Skeletal muscle satellite cell (primary cell): ENCODE measurements around the gene DGCR2.
"Not testable (repeated sequence)": the region's sequence is repeated elsewhere in the genome, so short reads cannot be mapped to it uniquely, and the experiment has no call there.

Experiments
- H3K27me3 ChIP-seq: 2 replicates; pipeline ENCODE4 v1.7.0; 2013; ENCODE audit warnings: low read length; ENCODE audit not compliant: control insufficient read depth, insufficient read depth
- H3K36me3 ChIP-seq: 2 replicates; pipeline ENCODE4 v1.7.0; 2013; ENCODE audit warnings: mild to moderate bottlenecking, control low read depth, low read length; ENCODE audit not compliant: insufficient read depth
- H3K4me1 ChIP-seq: 2 replicates; pipeline ENCODE4 v1.7.0; 2013; ENCODE audit warnings: low read length; ENCODE audit not compliant: control insufficient read depth, insufficient read depth
- H3K4me2 ChIP-seq: 2 replicates; pipeline ENCODE4 v1.7.0; 2013; ENCODE audit warnings: mild to moderate bottlenecking, low read length
- H3K4me3 ChIP-seq: 2 replicates; pipeline ENCODE4 v1.7.0; 2013; ENCODE audit warnings: low read length
- H3K9ac ChIP-seq: 2 replicates; pipeline ENCODE4 v1.7.0; 2013; ENCODE audit warnings: mild to moderate bottlenecking, low read depth, low read length, moderate library complexity
- H3K9me3 ChIP-seq: replicated peaks from 2 replicates; pipeline ENCODE4 v1.7.0; 2013; ENCODE audit warnings: mild to moderate bottlenecking, control low read depth, low read length

Gene DGCR2

GRCh38 chr22:19039796-19040280 lies 82.4 kb downstream of the DGCR2 start:
- Histone ChIP-seq H3K9ac (no peak overlapping the region), H3K27me3 (no peaks in the 10 kb centered on the region), H3K9me3 (no peaks in the 10 kb centered on the region), H3K36me3 (peaks cover 41% of the 10 kb centered on the region), H3K4me1 (peaks cover 10% of the 10 kb centered on the region), H3K4me2 (no peak overlapping the region), H3K4me3 (no peak overlapping the region)

GRCh38 chr22:19039448-19039780 lies 82.8 kb downstream of the DGCR2 start:
- Histone ChIP-seq H3K9ac (no peak overlapping the region), H3K4me3 (no peak overlapping the region), H3K4me1 (peaks cover 10% of the 10 kb centered on the region), H3K9me3 (no peaks in the 10 kb centered on the region), H3K36me3 (peaks cover 38% of the 10 kb centered on the region), H3K27me3 (no peaks in the 10 kb centered on the region), H3K4me2 (no peak overlapping the region)

- H3K4me3 ChIP-seq = no peak overlapping the region
- peaks cover 7% of the 10 kb centered on the region for H3K4me1 ChIP-seq
- H3K27me3 ChIP-seq = no peaks in the 10 kb centered on the region
- H3K9ac ChIP-seq = no peak overlapping the region
- H3K4me2 ChIP-seq = no peak overlapping the region
- H3K9me3 ChIP-seq = no peaks in the 10 kb centered on the region
- H3K36me3 ChIP-seq = peaks cover 34% of the 10 kb centered on the region
These were observed 83.3 kb downstream of the DGCR2 start for GRCh38 chr22:19038728-19039447.

- peaks cover 34% of the 10 kb centered on the region for H3K36me3 ChIP-seq
- H3K9me3 ChIP-seq = no peaks in the 10 kb centered on the region
- no peaks in the 10 kb centered on the region for H3K4me1 ChIP-seq
- H3K4me3 ChIP-seq = no peak overlapping the region
- H3K27me3 ChIP-seq = no peaks in the 10 kb centered on the region
- H3K4me2 ChIP-seq = no peak overlapping the region
- H3K9ac ChIP-seq = no peak overlapping the region
These were observed 84.1 kb downstream of the DGCR2 start for GRCh38 chr22:19038164-19038546.

- Histone ChIP-seq H3K9ac (no peak overlapping the region), H3K36me3 (peaks cover 29% of the 10 kb centered on the region), H3K4me1 (no peaks in the 10 kb centered on the region), H3K9me3 (no peaks in the 10 kb centered on the region), H3K4me3 (no peak overlapping the region), H3K4me2 (no peak overlapping the region), H3K27me3 (no peaks in the 10 kb centered on the region)
These were observed 84.7 kb downstream of the DGCR2 start for GRCh38 chr22:19037282-19038163.

- Histone ChIP-seq H3K4me3 (no peak overlapping the region), H3K36me3 (peaks cover 24% of the 10 kb centered on the region), H3K4me2 (no peak overlapping the region), H3K9ac (no peak overlapping the region), H3K9me3 (no peaks in the 10 kb centered on the region), H3K4me1 (no peaks in the 10 kb centered on the region), H3K27me3 (no peaks in the 10 kb centered on the region)
These were observed 85.5 kb downstream of the DGCR2 start for GRCh38 chr22:19036523-19037273.

- H3K4me2 ChIP-seq = no peak overlapping the region
- no peak overlapping the region for H3K4me3 ChIP-seq
- H3K27me3 ChIP-seq = no peaks in the 10 kb centered on the region
- H3K4me1 ChIP-seq = no peaks in the 10 kb centered on the region
- no peak overlapping the region for H3K9ac ChIP-seq
- H3K9me3 ChIP-seq = no peaks in the 10 kb centered on the region
- peaks cover 19% of the 10 kb centered on the region for H3K36me3 ChIP-seq
These were observed 86.0 kb downstream of the DGCR2 start for GRCh38 chr22:19036229-19036522.

GRCh38 chr22:19035474-19036228 lies 86.6 kb downstream of the DGCR2 start:
- Histone ChIP-seq H3K4me3 (no peak overlapping the region), H3K4me1 (no peaks in the 10 kb centered on the region), H3K36me3 (peaks cover 14% of the 10 kb centered on the region), H3K9me3 (no peaks in the 10 kb centered on the region), H3K9ac (no peak overlapping the region), H3K27me3 (peaks cover 3% of the 10 kb centered on the region), H3K4me2 (no peak overlapping the region)

GRCh38 chr22:19035126-19035473 lies 87.1 kb downstream of the DGCR2 start:
- H3K27me3 ChIP-seq, H3K4me3 ChIP-seq, H3K9me3 ChIP-seq, H3K4me2 ChIP-seq, H3K4me1 ChIP-seq, H3K9ac ChIP-seq, H3K36me3 ChIP-seq: not testable (repeated sequence)

GRCh38 chr22:19034724-19035120 lies 87.5 kb downstream of the DGCR2 start:
- H3K36me3 ChIP-seq, H3K4me2 ChIP-seq, H3K9ac ChIP-seq, H3K9me3 ChIP-seq, H3K4me3 ChIP-seq, H3K4me1 ChIP-seq, H3K27me3 ChIP-seq: not testable (repeated sequence)

GRCh38 chr22:19034031-19034723 lies 88.0 kb downstream of the DGCR2 start:
- not testable (repeated sequence) for H3K9me3 ChIP-seq, H3K4me3 ChIP-seq, H3K36me3 ChIP-seq, H3K4me1 ChIP-seq, H3K4me2 ChIP-seq, H3K27me3 ChIP-seq, H3K9ac ChIP-seq
